HepG2 (cell line): Measurements from ENCODE around the gene PTPRU. TPM values are rescaled to one million over a fixed set of nuclear protein-coding genes. Genes with fewer than 3 reads are reported as not detected.
"Not testable (repeated sequence)": the region's sequence is repeated elsewhere in the genome, so short reads cannot be mapped to it uniquely, and the experiment has no call there.

Source experiments
- ATAC-seq: fragments of 200-7000 bp; cut with Tn5 transposase; 3 replicates; pipeline ENCODE4 v1.9.1; 2020; ENCODE audit warnings: mild to moderate bottlenecking, moderate library complexity
- BruUV-seq: library from RNA; stranded (reverse); fragments of 400-500 nt; replicated peaks from 2 replicates; lab custom pipeline; 2021; lab: Mats Ljungman, UMichigan
- CTCF ChIA-PET: fragments of 300-600 bp; formaldehyde crosslinking; extraction: SDS; loops from one replicate; lab custom pipeline; 2021; ENCODE audit warnings: low total read pairs, inconsistent platforms, low intra/inter-chr PET ratio; lab: Yijun Ruan, JAX
- POLR2A ChIA-PET: fragments of 350-600 bp; sonication (Branson Sonifier 250); formaldehyde crosslinking; loops from one replicate; lab custom pipeline; 2020; ENCODE audit warnings: antibody characterized with exemption, inconsistent platforms; lab: Yijun Ruan, JAX
- DNase-seq: peaks from one replicate; pipeline ENCODE4 v3.0.0-alpha.2; 2015; ENCODE audit warnings: low spot score
- FAIRE-seq: peaks from 3 replicates; lab custom pipeline; 2011; peaks lifted over from hg19 to GRCh38; lab: Jason Lieb, UNC
- H2AFZ ChIP-seq: one replicate; pipeline ENCODE4 v1.6.1; 2011; ENCODE audit warnings: low read length, inconsistent platforms
- H3K27ac ChIP-seq: fragments of 300-600 bp; 3 replicates; pipeline ENCODE4 v1.8.0; 2011; ENCODE audit warnings: mixed run types, mild to moderate bottlenecking, mixed read lengths, low read length, inconsistent platforms; ENCODE audit not compliant: insufficient read depth; ENCODE audit errors: extremely low read length
- H3K27me3 ChIP-seq, 2 experiments: fragments of 200-600 bp in 1 of 2; 2 replicates in 1 of 2; 3 replicates in 1 of 2; pipeline versions ENCODE4 v1.6.0 to v1.8.0; 2011; ENCODE audit warnings: low read length in 2 of 2, mild to moderate bottlenecking in 2 of 2, moderate library complexity in 2 of 2, inconsistent platforms in 1 of 2; ENCODE audit not compliant: insufficient read depth in 2 of 2, control insufficient read depth in 1 of 2
- H3K36me3 ChIP-seq, 2 experiments: fragments of 200-600 bp in 1 of 2; replicated peaks in 1 of 2; 2 replicates in 1 of 2; 3 replicates in 1 of 2; pipeline versions ENCODE4 v1.5.1 to v1.8.0; 2011; ENCODE audit warnings: low read length in 2 of 2, inconsistent platforms in 1 of 2; ENCODE audit not compliant: insufficient read depth in 2 of 2, control insufficient read depth in 1 of 2
- H3K4me1 ChIP-seq: 2 replicates; pipeline ENCODE4 v1.5.1; 2012; ENCODE audit warnings: low read length, inconsistent platforms; ENCODE audit not compliant: insufficient read depth
- H3K4me2 ChIP-seq: 2 replicates; pipeline ENCODE4 v1.6.0; 2011; ENCODE audit warnings: low read depth, low read length, inconsistent platforms
- H3K4me3 ChIP-seq, 3 experiments: fragments of 200-600 bp in 1 of 3; sonication (generic), shearing (Covaris generic) in 1 of 3; replicated peaks in 1 of 3; 2 replicates each; pipeline ENCODE4 v1.5.1; 2011 to 2016; ENCODE audit warnings: low read length in 3 of 3, inconsistent platforms in 2 of 3, low read depth in 2 of 3, mild to moderate bottlenecking in 2 of 3, control low read depth in 1 of 3, mixed read lengths in 1 of 3; ENCODE audit not compliant: insufficient read depth in 1 of 3
- H3K79me2 ChIP-seq: one replicate; pipeline ENCODE4 v1.6.1; 2011; ENCODE audit warnings: low read length, inconsistent platforms; ENCODE audit not compliant: insufficient read depth
- H3K9ac ChIP-seq: 2 replicates; pipeline ENCODE4 v1.6.0; 2011; ENCODE audit warnings: mild to moderate bottlenecking, low read depth, low read length, inconsistent platforms; ENCODE audit not compliant: insufficient read depth
- H3K9me3 ChIP-seq: 2 replicates; pipeline ENCODE4 v1.5.1; 2012; ENCODE audit warnings: mild to moderate bottlenecking, low read length
- H4K20me1 ChIP-seq: 2 replicates; pipeline ENCODE4 v1.6.0; 2011; ENCODE audit warnings: inconsistent platforms, mild to moderate bottlenecking, low read length, moderate library complexity; ENCODE audit not compliant: insufficient read depth
- CBX2 ChIP-seq, 2 experiments: fragments of 200-600 bp in 1 of 2; sonication (generic); formaldehyde crosslinking in 1 of 2; IDR thresholded peaks; 2 replicates each; pipeline versions ENCODE4 v1.7.0 to v1.8.1; 2018 to 2022; ENCODE audit warnings: low read depth in 2 of 2, low read length in 1 of 2, mild to moderate bottlenecking in 1 of 2, missing genetic modification reagents in 1 of 2
- FOXP1 ChIP-seq, 2 experiments: fragments of 450-650 bp in 1 of 2; IDR thresholded peaks; 2 replicates each; pipeline ENCODE4 v1.6.1; 2017 to 2018; ENCODE audit warnings: antibody characterized with exemption in 1 of 2
- ZNF350 ChIP-seq: sonication (generic); formaldehyde crosslinking; IDR thresholded peaks from 2 replicates; pipeline ENCODE4 v1.4.0; 2020; ENCODE audit warnings: mild to moderate bottlenecking, low read depth, missing genetic modification reagents, borderline replicate concordance
- ZNF766 ChIP-seq: sonication (generic); formaldehyde crosslinking; IDR thresholded peaks from 2 replicates; pipeline ENCODE4 v1.5.0; 2020; ENCODE audit warnings: missing genetic modification reagents, borderline replicate concordance
- ZNF83 ChIP-seq: sonication (generic); formaldehyde crosslinking; IDR thresholded peaks from 2 replicates; pipeline ENCODE4 v1.4.0; 2020; ENCODE audit warnings: missing genetic modification reagents, mild to moderate bottlenecking, borderline replicate concordance
- WGBS: methylation state at CpG from one replicate; pipeline ENCODE4 v1.1.6; 2017; ENCODE audit warnings: low lambda C conversion rate; 5-methylcytosine and 5-hydroxymethylcytosine counted together
- in situ Hi-C: cut with HindIII; loops from 2 replicates; pipeline ENCODE4 v1.10.0; 2017; ENCODE audit warnings: low pct_unique_long_range_greater_than_20kb; ENCODE audit not compliant: extremely low pct_ligation_motif_present
- intact Hi-C: fragments of 100-400 bp; cut with micrococcal nuclease; formaldehyde crosslinking; loops from one replicate; pipeline ENCODE4 v1.10.0; 2022; ENCODE audit not compliant: unreplicated experiment
- polyA plus RNA-seq, 8 experiments: library from polyadenylated mRNA; depleted of rRNA in 3 of 8; stranded (reverse) in 7 of 8; unstranded in 1 of 8; fragments of >200 nt; fragmentation: Illumina TruSeq in 4 of 8; extraction: Trizol in 4 of 8; gene quantifications; 2 replicates each; pipeline versions ENCODE4 v1.2.1 to v1.2.3, GENCODE V29; 2011 to 2016; ENCODE audit warnings: low read depth in 4 of 8, missing spikeins in 1 of 8, mixed read lengths in 1 of 8; ENCODE audit not compliant: insufficient read depth in 1 of 8
- total RNA-seq, 5 experiments: library from RNA; depleted of rRNA; stranded (reverse); fragments of >200 nt; fragmentation: Illumina TruSeq; extraction: Trizol; gene quantifications; 2 replicates each; pipeline ENCODE4 v1.2.3, GENCODE V29; 2016; ENCODE audit warnings: low read depth in 1 of 5
- TF ChIP-seq, protein P1 (sequence below): sonication (generic); formaldehyde crosslinking; IDR thresholded peaks from 2 replicates; pipeline ENCODE4 v1.4.0; 2020; ENCODE audit warnings: missing genetic modification reagents; ENCODE audit errors: not compliant biosample characterization
- TF ChIP-seq, protein P2 (sequence below): sonication (generic); formaldehyde crosslinking; IDR thresholded peaks from 2 replicates; pipeline ENCODE4 v1.9.0; 2022; ENCODE audit warnings: missing genetic modification reagents, mild to moderate bottlenecking, borderline replicate concordance
- TF ChIP-seq, protein P3 (sequence below): sonication (generic); formaldehyde crosslinking; IDR thresholded peaks from 2 replicates; pipeline ENCODE4 v1.4.0; 2020; ENCODE audit warnings: mild to moderate bottlenecking, missing genetic modification reagents
- TF ChIP-seq, protein P4 (sequence below), 2 experiments: sonication (generic) in 1 of 2; formaldehyde crosslinking in 1 of 2; IDR thresholded peaks; 2 replicates each; pipeline versions ENCODE4 v1.5.1 to v1.6.1; 2011 to 2020; ENCODE audit warnings: borderline replicate concordance in 1 of 2, low read depth in 1 of 2, low read length in 1 of 2, mild to moderate bottlenecking in 1 of 2, missing genetic modification reagents in 1 of 2, moderate library complexity in 1 of 2
- TF ChIP-seq, protein P5 (sequence below): sonication (generic); formaldehyde crosslinking; IDR thresholded peaks from 2 replicates; pipeline ENCODE4 v1.5.0; 2020; ENCODE audit warnings: missing genetic modification reagents

Gene PTPRU
- total and polyA plus RNA-seq, 2 of the 13 experiments (the other 11 are each of a cell fraction or from before 2014, with no cell fraction given), result 21.6 to 22.3 TPM

DNA sequence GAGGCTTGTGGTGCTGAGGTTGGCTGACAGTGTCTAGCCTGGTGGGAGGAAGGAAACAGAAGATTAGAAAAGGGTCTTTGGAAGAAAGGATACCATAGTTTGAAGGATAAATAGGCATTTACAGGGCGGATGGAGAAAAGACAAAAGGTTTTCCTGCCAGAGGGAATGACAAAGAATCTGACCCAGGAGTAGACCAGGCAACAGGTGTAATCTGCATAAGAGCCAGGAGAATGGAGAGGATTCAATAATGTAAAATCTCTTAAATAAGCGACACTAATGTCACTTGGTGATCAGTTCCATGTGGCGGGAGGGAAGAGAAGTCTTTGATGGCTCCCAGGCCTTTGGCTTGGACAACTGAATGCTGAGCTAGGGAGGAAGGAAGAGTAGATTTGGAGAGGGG, 15.0 kb upstream of the PTPRU start:
- no TSS peak for BruUV-seq
- Histone ChIP-seq H3K4me3 (no peak overlapping the region), H3K27me3 (no peaks in the 10 kb centered on the region), H3K36me3 (peaks cover 1 to 9% of the 10 kb centered on the region in 2 experiments; a peak in 3 of 5 replicates), H3K79me2 (no peaks in the 10 kb centered on the region), H2AFZ (no peak overlapping the region), H3K9me3 (no peaks in the 10 kb centered on the region), H3K27ac (no peak overlapping the region), H3K4me1 (peaks cover 15% of the 10 kb centered on the region), H3K4me2 (no peak overlapping the region), H3K9ac (no peak overlapping the region), H4K20me1 (no peaks in the 10 kb centered on the region)
- intact Hi-C loops, result no loop called here
- DNase-seq (no peak), ATAC-seq (no peak), FAIRE-seq (no peak)
- in situ Hi-C loops, result no loop called here
- ChIA-PET POLR2A (no interaction called here), CTCF (no interaction called here)
- TF ChIP-seq ZNF350 (CRISPR knock-in tag) (no peak), ZNF83 (CRISPR knock-in tag) (no peak), ZNF766 (CRISPR knock-in tag) (no peak), CBX2 (IDR thresholded peaks at IDR 0.05; ENCODE audit: low read depth, low read length) (no peak), CBX2 (CRISPR knock-in tag; IDR thresholded peaks at IDR 0.05; ENCODE audit: low read depth) (no peak), FOXP1 (IDR thresholded peaks at IDR 0.05) (no peak), FOXP1 (CRISPR knock-in tag; IDR thresholded peaks at IDR 0.05) (no peak)
- TF ChIP-seq, protein P1, sequence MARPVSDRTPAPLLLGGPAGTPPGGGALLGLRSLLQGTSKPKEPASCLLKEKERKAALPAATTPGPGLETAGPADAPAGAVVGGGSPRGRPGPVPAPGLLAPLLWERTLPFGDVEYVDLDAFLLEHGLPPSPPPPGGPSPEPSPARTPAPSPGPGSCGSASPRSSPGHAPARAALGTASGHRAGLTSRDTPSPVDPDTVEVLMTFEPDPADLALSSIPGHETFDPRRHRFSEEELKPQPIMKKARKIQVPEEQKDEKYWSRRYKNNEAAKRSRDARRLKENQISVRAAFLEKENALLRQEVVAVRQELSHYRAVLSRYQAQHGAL (CRISPR knock-in tag), result no peak
- TF ChIP-seq, protein P2, sequence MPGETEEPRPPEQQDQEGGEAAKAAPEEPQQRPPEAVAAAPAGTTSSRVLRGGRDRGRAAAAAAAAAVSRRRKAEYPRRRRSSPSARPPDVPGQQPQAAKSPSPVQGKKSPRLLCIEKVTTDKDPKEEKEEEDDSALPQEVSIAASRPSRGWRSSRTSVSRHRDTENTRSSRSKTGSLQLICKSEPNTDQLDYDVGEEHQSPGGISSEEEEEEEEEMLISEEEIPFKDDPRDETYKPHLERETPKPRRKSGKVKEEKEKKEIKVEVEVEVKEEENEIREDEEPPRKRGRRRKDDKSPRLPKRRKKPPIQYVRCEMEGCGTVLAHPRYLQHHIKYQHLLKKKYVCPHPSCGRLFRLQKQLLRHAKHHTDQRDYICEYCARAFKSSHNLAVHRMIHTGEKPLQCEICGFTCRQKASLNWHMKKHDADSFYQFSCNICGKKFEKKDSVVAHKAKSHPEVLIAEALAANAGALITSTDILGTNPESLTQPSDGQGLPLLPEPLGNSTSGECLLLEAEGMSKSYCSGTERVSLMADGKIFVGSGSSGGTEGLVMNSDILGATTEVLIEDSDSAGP, result no peak
- TF ChIP-seq, protein P3, sequence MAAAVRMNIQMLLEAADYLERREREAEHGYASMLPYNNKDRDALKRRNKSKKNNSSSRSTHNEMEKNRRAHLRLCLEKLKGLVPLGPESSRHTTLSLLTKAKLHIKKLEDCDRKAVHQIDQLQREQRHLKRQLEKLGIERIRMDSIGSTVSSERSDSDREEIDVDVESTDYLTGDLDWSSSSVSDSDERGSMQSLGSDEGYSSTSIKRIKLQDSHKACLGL (CRISPR knock-in tag), result no peak
- TF ChIP-seq, protein P4, sequence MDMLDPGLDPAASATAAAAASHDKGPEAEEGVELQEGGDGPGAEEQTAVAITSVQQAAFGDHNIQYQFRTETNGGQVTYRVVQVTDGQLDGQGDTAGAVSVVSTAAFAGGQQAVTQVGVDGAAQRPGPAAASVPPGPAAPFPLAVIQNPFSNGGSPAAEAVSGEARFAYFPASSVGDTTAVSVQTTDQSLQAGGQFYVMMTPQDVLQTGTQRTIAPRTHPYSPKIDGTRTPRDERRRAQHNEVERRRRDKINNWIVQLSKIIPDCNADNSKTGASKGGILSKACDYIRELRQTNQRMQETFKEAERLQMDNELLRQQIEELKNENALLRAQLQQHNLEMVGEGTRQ (IDR thresholded peaks at IDR 0.05; ENCODE audit: low read depth, low read length), result no peak
- TF ChIP-seq, protein P4 (CRISPR knock-in tag; IDR thresholded peaks at IDR 0.05; ENCODE audit: borderline replicate concordance), result no peak
- TF ChIP-seq, protein P5, sequence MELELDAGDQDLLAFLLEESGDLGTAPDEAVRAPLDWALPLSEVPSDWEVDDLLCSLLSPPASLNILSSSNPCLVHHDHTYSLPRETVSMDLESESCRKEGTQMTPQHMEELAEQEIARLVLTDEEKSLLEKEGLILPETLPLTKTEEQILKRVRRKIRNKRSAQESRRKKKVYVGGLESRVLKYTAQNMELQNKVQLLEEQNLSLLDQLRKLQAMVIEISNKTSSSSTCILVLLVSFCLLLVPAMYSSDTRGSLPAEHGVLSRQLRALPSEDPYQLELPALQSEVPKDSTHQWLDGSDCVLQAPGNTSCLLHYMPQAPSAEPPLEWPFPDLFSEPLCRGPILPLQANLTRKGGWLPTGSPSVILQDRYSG, result no peak
- 90% methylated on average over 3 of the region's 3 CpGs for WGBS

DNA sequence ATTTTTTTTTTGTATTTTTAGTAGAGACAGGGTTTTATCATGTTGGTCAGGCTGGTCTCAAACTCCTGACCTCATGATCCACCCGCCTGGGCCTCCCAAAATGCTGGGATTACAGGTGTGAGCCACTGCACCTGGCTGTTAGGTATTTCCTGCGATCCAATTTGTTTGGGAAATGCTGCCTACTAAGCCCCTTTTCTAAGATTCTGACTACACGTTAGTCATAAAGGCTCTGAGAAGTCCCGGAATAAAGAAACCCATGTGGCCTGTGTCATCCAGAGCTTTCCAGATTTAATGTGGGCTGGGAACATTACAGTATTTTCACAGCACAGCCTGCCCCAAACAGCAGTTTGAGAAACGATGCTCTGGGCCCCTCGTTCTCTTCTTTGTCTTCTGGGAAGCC, 14.1 kb upstream of the PTPRU start:
- H3K79me2 ChIP-seq, H2AFZ ChIP-seq, in situ Hi-C loops, H4K20me1 ChIP-seq, H3K9ac ChIP-seq, DNase-seq, ATAC-seq, H3K4me3 ChIP-seq, H3K27me3 ChIP-seq, intact Hi-C loops, CTCF ChIA-PET, H3K9me3 ChIP-seq, POLR2A ChIA-PET, H3K36me3 ChIP-seq, FAIRE-seq, H3K4me2 ChIP-seq, BruUV-seq, H3K27ac ChIP-seq: not testable (repeated sequence)
- WGBS, result 94% methylated on average over 6 of the region's 6 CpGs
- peaks cover 20% of the 10 kb centered on the region for H3K4me1 ChIP-seq
